PC-3 (cell line): ENCODE results near the gene PCED1B.

Experiments used
- EZH2 ChIP-seq: fragments of 300-600 bp; sonication (generic); IDR thresholded peaks from one replicate; pipeline ENCODE4 v1.6.1; 2017; ENCODE audit warnings: antibody characterized with exemption, mild to moderate bottlenecking, low read length; ENCODE audit not compliant: unreplicated experiment
- TF ChIP-seq, protein P1 (sequence below): fragments of 300-600 bp; sonication (generic); conservative IDR thresholded peaks from 2 replicates; pipeline ENCODE4 v1.5.1; 2017; ENCODE audit warnings: antibody characterized with exemption, low read depth, mild to moderate bottlenecking, low read length

DNA sequence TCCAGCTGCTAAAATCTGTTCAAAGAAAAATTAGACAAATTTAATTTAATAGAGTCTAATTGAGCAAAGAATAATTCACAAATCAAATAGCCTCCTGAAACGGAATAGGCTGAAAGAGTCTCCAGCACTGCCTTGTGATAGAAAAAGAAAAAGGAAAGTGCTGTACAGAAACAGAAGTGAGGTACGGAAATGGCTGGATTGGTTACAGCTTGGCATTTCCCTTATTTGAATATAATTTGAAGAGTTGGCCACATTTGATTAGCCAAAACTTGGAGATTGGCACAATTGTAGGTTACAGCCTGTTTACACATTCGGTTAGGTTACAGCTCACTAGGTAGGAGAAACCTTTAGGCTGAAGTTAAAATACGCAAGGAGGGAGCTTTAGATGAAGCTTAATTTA is 24.8 kb upstream of the PCED1B start:
- TF ChIP-seq, protein P1, sequence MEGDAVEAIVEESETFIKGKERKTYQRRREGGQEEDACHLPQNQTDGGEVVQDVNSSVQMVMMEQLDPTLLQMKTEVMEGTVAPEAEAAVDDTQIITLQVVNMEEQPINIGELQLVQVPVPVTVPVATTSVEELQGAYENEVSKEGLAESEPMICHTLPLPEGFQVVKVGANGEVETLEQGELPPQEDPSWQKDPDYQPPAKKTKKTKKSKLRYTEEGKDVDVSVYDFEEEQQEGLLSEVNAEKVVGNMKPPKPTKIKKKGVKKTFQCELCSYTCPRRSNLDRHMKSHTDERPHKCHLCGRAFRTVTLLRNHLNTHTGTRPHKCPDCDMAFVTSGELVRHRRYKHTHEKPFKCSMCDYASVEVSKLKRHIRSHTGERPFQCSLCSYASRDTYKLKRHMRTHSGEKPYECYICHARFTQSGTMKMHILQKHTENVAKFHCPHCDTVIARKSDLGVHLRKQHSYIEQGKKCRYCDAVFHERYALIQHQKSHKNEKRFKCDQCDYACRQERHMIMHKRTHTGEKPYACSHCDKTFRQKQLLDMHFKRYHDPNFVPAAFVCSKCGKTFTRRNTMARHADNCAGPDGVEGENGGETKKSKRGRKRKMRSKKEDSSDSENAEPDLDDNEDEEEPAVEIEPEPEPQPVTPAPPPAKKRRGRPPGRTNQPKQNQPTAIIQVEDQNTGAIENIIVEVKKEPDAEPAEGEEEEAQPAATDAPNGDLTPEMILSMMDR = no peak
- TF ChIP-seq EZH2 = no peak
